ENCODE results near the gene FUT7. TPM values are rescaled to one million over a fixed set of nuclear protein-coding genes. Genes with fewer than 3 reads are reported as not detected.

Gene FUT7
- total and polyA plus RNA-seq, 9 of the 15 experiments (the other 6 are each of a cell fraction or from before 2014, with no cell fraction given), result not detected

DNA sequence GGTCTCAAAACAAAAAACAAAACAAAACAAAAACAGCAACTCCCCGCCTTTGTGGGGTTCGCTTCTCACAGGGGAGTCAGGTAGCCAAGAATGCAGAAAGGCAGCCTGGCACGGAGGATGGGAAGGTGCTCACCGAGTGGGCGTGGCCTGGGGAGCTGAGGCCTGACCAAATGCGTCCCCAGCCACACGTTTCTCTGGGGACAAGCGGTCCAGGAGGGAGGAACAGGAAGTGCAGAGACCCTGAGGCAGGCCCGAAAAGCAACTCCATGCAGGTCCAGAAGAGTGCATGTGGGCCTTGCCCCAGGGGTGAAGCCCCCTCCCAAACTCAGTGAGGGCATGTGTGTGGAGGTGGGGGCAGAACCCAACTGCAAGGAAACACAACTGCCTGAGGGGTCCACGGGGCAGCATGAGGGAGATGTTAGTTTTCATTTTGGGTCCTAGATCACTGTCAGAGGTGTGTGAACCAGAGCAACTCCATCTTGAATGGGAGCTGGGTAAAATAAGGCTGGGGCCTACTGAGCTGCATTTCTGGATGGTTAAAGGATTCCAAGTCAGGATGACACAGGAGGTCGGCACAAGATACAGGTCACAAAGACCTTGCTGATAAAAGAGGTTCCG lies 42.9 kb upstream of the FUT7 start (continued):
- TF ChIP-seq ZNF318 (IDR thresholded peaks at IDR 0.05; ENCODE audit: borderline replicate concordance in 1 of 2, low read depth in 1 of 2), result no peak
- TF ChIP-seq ZKSCAN8 (CRISPR knock-in tag; IDR thresholded peaks at IDR 0.05), result peak; percentile 99
- no peak for TF ChIP-seq MYC (IDR thresholded peaks at IDR 0.05; ENCODE audit: low read depth, low read length)
- TF ChIP-seq MYC (CRISPR knock-in tag; IDR thresholded peaks at IDR 0.05; ENCODE audit: borderline replicate concordance, low read depth), result peak; percentile 98
- TF ChIP-seq POLR2G (IDR thresholded peaks at IDR 0.05; ENCODE audit: low read depth, low read length), result no peak
- peak; percentile 90 for TF ChIP-seq ZNF785 (CRISPR knock-in tag; IDR thresholded peaks at IDR 0.05)
- peak; percentile 93 for TF ChIP-seq ZNF764 (CRISPR knock-in tag; IDR thresholded peaks at IDR 0.05; ENCODE audit: low read depth)
- TF ChIP-seq ZBTB7A (IDR thresholded peaks at IDR 0.05; ENCODE audit: borderline replicate concordance, control insufficient read depth, low read depth, low read length), result peak; percentile 11; the same call in 1 of the 2 replicates
- peak; percentile 99 for TF ChIP-seq ZNF165 (CRISPR knock-in tag; IDR thresholded peaks at IDR 0.05; ENCODE audit: borderline replicate concordance)
- TF ChIP-seq SPI1 (IDR thresholded peaks at IDR 0.05; ENCODE audit: borderline replicate concordance, low read depth, low read length), result peak; percentile 61; the same call in 1 of the 2 replicates
- peak; percentile 97 for TF ChIP-seq KLF1 (tag; IDR thresholded peaks at IDR 0.05)
- TF ChIP-seq, protein P1, sequence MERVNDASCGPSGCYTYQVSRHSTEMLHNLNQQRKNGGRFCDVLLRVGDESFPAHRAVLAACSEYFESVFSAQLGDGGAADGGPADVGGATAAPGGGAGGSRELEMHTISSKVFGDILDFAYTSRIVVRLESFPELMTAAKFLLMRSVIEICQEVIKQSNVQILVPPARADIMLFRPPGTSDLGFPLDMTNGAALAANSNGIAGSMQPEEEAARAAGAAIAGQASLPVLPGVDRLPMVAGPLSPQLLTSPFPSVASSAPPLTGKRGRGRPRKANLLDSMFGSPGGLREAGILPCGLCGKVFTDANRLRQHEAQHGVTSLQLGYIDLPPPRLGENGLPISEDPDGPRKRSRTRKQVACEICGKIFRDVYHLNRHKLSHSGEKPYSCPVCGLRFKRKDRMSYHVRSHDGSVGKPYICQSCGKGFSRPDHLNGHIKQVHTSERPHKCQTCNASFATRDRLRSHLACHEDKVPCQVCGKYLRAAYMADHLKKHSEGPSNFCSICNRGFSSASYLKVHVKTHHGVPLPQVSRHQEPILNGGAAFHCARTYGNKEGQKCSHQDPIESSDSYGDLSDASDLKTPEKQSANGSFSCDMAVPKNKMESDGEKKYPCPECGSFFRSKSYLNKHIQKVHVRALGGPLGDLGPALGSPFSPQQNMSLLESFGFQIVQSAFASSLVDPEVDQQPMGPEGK (CRISPR knock-in tag; IDR thresholded peaks at IDR 0.05; ENCODE audit: borderline replicate concordance), result peak; percentile 96
- peak; percentile 96 for TF ChIP-seq TAF7 (tag; IDR thresholded peaks at IDR 0.05)
- TF ChIP-seq XRCC5 (IDR thresholded peaks at IDR 0.05; ENCODE audit: low read depth, low read length), result no peak
- peak; percentile 97 for TF ChIP-seq ZNF79 (CRISPR knock-in tag; IDR thresholded peaks at IDR 0.05; ENCODE audit: low read depth)
- peak; percentile 99 for TF ChIP-seq IRF9 (tag; IDR thresholded peaks at IDR 0.05)
